DMS 273 (cell line): Measurements from ENCODE around the gene FAM53B.

Experiments used
- DNase-seq: peaks from one replicate; lab custom pipeline; 2025; ENCODE audit not compliant: unreplicated experiment; lab: John Stamatoyannopoulos, UW

FAM53B gene

DNA sequence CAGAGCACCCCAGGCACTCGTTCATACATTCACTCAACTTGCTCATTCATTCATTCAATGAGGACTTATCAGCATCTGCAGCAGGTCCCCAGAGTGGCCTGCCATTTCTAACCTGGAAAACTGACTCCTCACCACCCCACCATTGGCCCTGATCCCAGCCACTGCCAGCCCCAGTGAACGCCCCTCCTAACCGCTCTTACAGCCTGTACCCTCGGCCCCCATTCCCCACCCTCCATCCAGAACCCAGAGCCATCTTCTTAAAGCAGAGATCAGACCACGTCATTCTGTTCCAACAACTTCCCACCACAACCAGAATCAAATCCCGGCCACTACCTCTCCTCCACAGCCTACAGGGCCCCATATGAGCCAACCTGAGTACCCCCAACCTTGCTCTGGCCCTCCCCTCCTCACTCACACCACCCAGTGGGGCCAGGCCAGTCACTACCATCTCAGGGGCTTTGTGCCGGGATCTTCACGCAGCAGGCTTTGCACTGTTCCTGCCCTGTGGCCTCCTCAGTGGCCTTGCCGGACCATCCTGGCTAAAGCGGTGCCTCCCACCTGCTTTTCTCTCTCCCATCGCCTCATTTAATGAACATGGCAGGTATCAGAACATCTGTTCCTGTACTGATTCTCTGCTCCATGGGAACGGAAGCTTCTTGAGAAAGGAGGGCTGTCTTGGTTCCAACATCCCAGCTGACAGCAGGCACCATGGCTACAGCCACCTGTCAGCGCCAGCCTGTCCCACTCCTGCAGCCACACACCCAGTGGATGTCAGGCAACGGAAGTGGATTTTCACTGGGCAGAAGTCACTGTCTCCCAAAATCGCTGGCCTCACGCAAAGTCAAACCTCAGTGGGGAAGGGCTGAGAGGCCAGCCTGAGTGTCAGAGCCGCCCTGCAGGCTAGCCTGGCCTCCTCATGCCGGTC is 45.4 kb downstream of the FAM53B start:
- DNase-seq, result peak; percentile 6

DNA sequence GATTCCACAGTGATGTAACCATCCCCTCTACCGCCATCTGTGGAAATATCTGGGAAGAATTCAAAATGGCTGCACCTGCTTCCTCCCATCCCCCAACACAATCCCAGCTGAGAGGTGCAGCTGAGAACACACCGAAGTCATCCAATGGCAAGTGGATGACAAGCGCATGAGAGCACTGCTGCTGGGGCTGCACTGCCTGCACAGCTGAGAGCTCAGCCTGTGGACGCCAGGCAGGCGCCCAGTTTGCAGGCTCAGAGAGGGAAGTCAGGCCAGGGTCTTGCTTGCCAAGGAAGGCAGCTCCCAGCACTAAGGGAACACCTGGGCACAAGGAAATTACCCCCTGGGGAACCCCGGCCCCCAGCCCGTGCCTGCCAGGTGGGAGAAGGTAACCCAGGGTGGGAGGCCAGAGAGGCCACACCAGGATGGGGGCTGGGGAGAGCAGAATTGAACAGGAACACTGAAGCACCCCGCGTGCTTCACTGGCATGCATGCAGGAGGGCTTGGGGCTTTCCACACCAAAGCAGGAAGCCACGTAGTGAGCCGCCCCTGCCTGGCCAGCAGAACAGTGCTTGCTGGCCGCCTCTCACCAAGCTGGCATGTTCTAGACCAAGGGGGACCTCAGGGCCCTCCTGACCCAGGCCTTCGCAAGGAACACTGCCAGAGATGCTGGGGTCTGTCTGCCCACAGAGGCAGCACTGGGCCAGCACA is 46.2 kb downstream of the FAM53B start:
- peak; percentile 5 for DNase-seq

- no peak for DNase-seq
Observed at GRCh38 chr10:124697443-124697836, 46.7 kb downstream of the FAM53B start.

- DNase-seq, result no peak
Observed at GRCh38 chr10:124696446-124697392, 47.5 kb downstream of the FAM53B start.

DNA sequence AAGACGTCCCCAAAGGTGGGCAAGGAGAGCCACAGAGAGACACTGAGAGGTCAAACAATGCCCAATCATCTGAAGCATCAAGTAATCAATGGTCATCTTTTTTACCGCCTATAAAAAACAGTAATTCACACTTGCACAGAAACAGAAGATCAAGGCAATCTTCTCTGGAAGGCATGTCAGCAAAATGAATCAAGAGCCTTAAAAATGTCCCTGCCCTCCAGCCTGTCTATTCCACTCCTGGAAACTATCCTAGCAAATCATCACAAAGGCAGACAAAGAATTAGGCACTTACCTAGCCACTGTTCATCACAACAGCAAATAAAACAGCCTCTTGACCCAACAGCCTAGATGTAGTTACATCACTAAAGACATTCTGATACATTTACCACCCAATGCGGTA is 48.9 kb downstream of the FAM53B start:
- no peak for DNase-seq

DNA sequence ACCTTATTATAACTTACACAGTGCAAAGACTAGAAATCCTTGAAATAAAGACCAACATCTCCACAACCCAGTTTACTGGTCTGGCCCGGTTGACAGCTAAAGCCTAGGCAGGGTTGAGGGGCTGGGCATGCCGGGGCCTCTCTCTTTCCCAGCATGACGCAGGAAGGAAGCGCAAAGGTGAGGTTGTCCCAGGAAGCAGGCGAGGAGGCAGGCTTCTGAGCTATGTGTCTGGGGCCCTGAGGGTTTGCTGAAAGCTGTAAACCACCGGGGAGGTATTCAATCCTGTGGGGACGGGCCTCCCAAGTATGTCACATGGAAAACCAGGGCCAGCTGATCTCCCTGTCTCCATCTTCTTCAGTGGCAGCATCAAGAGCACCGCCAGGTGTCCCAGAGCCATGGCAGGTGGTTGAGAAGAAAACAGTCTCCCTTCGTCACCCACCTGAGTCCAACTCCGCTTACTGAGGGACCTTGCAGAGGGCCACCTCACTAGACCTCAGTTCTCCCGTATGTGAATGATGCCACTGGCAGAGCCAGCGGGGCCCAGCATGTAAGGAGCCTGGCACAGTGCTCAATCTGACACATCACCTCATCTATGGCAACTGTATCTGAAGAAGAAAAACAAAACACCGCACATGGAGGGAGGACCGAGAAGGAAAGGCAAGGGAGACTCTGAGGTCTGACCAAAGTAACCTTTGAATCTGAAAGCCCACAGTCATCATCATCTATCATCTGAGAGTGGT is 49.5 kb downstream of the FAM53B start:
- no peak for DNase-seq

GRCh38 chr10:124693801-124694416 is 50.3 kb downstream of the FAM53B start:
- no peak for DNase-seq

DNA sequence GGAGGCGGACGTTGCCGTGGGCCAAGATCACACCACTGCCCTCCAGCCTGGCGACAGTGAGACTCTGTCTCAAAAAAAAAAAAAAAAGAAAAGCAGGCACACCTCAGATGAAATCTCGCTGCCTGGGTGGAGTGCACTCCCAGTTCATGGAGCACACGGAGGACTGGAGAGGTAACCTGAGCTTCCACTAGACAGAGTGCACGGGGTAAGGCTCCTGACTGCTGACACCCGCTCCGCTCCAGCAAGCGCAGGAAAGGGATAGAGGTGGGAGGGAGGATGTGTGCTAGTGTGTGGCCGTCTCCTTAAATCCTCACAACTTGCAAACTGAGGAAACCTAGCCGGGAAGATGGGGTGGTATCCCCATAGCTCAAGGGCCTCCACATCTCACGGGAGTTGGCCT is 50.8 kb downstream of the FAM53B start:
- no peak for DNase-seq

GRCh38 chr10:124692100-124692446 is 52.1 kb downstream of the FAM53B start:
- no peak for DNase-seq

DNA sequence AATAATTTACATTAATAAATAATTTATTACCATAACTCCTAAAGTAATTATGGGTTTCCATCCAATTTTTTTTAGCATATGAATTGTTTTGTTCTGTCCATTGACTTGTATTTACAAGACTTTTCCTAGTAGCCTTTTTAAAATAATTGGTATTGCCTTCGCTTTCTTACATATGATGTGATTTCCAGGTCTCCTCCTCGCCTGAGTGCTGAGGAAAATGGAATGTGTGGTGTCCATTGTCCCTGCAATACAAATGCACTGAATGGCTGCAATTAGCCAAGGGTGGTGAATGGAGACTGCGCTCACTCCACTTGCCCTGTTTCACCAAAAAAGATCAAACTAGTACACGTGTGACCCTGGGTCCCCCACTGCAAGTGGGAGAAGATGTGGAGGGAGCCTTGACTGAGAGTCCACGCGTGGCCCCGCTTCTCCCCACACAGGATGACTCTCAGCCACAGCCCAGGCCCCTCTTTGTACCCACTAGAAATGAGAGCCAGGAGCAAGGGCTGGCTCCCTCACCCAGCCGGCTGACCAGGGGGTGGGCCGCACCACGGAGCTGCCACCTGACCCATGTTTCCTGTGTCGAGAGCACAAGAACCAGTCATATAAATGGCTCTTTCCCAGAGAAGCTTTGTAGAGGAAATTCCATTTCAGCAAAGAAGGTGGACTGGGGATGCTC is 52.6 kb downstream of the FAM53B start:
- DNase-seq, result no peak

- DNase-seq, result no peak
Observed at GRCh38 chr10:124691002-124691401, 53.2 kb downstream of the FAM53B start.

DNA sequence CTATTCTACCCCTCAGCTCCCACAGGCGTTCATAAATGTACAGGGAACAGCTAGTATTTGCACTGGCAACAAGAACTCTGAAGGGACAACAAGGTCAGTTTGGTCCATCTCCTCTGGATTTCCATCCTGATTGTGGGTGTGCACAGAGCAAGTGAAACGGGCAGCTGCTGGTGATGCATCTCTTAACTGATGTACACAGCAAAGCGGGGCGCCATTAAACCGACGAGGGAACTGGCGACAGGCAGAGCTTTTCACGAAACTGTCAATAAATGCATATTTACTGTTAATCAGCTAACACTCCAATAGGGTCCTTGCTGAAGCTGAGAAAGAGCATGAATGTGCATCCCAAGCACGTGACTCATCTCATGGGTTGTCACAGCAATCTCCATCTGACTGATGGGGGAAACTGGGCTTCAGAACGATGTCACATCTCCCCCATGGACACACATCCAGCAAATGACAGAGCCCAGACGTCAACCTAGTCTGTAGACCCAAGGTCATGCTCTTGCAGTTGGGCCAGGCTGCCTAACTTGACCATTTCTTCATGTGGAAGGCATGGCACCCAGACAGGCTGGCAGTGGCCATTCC is 54.2 kb downstream of the FAM53B start:
- DNase-seq, result no peak

DNA sequence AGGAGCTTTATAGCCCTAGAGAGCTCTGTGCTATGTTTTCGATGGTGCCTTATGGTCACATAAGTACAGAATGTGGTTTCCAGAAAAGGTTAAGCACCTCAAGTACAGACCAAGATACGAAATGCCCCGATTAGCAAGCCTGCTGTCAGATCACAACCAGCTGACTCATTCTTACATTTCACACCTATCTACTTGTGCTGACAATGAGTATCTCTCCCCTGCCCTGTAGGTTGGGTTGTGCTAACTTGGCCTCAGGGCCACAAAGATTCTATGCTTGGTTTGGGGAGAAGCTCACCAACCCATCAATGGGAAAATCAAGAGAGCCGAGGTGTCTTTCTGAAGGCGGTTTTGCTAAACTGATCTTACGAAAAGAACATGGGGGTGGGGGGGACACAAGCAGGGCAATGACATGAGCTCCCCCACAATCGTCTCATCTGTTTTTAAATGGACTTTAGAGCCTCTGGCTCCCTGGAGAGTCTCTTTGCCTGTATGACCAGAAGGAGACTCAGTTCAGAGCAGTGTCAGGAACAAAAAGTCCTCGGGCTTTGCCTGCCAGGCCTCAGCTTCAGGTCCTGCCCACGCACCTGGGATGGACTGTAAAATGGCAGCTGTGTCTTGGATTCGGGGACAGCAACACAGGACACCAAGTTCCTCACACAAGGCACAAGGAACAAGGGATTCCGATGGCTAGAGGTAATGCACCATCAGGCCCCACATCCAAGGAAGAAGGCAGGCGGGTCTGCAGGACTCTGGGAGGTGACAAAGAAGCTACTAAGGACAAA is 55.1 kb downstream of the FAM53B start:
- DNase-seq, result no peak

GRCh38 chr10:124688386-124688785 is 55.8 kb downstream of the FAM53B start:
- DNase-seq, result no peak

DNA sequence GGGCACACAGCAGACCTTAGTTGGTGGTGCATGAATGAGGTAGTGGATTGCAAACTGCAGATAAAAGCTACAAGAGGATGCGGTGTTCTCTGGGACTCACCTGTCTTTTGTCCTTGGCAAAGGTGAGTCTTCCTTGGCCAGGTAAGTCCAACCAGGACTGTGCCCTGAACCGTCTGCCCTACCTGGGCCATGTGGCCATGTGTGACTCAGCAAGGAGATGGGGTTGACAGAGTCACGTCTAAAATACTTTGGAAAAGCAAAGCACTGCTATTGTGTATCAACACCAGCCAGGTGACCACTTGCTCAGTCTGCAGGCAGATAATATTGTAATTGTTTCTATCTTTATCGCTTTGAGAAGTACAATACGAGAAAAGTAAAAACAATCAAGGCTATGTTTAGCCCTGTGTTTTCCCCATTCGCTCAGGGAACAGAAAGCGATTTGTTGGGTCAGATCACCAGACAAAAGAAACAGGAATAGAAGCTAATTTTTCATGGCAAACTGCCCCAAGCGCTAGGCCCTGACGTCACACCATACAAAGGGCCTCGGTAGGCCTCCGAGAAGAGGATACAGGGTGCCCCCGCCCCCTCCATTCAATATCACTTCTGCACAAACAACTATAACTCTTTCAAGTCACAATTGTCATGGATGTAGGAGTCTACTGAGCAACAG is 57.3 kb downstream of the FAM53B start:
- no peak for DNase-seq

DNA sequence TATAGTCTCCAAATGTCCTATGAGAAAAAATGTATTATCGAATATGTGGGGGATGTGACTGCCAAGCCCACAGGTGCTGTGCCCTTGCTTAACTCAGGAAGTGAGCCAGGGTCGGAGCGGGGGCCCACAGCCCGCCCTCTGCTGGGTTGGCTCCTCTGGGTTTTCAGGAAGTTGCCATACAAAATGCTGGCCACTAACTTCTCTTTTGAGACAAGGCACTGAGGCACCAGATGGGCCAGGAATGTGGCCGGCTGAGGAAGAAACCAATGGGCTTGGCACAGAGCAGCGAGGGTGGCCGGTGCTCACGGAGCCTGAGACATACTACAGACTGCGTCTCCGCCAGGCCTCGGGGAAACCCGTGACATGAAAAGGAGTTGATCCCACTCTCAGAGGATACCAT is 58.9 kb downstream of the FAM53B start:
- no peak for DNase-seq

DNA sequence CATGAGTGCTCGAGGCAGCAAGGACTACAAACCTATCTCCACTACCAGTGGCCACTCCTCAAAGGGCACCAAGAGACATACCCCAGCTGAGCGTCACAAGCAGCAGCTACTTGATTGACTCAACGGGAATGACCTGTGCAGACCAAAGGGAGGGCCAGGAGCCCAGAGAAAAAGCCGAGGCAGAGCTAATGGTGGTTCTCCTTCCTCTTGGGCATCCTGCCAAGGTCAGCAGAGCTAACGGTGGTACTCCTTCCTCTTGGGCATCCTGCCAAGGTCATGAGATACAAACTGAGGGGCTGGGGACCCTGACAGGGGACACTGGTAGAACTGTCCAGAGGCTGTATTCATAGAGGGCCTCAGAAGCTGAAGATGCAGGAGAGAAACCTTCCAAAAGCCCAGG is 60.4 kb downstream of the FAM53B start:
- DNase-seq, result no peak
